ENCODE measurements around the gene PRDM16.

DNA sequence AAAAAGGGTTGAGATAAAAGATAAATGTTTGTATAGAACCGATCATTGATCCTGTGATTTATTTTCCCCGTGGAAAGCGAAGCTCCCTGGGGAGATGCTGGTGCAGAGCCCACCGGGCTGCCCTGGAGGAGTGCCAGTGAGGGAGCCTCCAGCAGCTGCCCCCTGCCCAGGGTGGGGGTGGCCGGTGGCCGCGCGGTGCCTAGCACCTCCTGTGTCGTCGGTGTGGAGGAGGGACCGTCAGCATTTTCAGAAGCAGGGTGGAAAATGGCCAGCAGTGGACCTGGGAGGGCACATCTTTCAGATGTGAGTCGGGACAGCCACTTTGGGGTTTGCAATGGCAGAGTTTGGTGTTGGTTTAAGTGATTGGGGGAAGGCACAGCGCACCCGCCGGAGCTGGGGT lies 164.0 kb downstream of the PRDM16 start:
- TF ChIP-seq, protein P1, sequence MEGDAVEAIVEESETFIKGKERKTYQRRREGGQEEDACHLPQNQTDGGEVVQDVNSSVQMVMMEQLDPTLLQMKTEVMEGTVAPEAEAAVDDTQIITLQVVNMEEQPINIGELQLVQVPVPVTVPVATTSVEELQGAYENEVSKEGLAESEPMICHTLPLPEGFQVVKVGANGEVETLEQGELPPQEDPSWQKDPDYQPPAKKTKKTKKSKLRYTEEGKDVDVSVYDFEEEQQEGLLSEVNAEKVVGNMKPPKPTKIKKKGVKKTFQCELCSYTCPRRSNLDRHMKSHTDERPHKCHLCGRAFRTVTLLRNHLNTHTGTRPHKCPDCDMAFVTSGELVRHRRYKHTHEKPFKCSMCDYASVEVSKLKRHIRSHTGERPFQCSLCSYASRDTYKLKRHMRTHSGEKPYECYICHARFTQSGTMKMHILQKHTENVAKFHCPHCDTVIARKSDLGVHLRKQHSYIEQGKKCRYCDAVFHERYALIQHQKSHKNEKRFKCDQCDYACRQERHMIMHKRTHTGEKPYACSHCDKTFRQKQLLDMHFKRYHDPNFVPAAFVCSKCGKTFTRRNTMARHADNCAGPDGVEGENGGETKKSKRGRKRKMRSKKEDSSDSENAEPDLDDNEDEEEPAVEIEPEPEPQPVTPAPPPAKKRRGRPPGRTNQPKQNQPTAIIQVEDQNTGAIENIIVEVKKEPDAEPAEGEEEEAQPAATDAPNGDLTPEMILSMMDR (optimal IDR thresholded peaks at IDR 0.05 in 1 of 3, IDR thresholded peaks at IDR 0.05 in 1 of 3, conservative IDR thresholded peaks at IDR 0.05 in 1 of 3; ENCODE audit: extremely low read depth in 1 of 3, insufficient read depth in 2 of 3, low read length in 3 of 3) = no peak
- no peak for TF ChIP-seq EZH2 (IDR thresholded peaks at IDR 0.05; ENCODE audit: low read length)
